HepG2 (cell line): Measurements from ENCODE around the gene RASSF7. TPM values are rescaled to one million over a fixed set of nuclear protein-coding genes. Genes with fewer than 3 reads are reported as not detected.

Experiments
- ARID5B ChIP-seq: IDR thresholded peaks from 2 replicates; pipeline ENCODE4 v1.4.0; 2020; ENCODE audit warnings: mild to moderate bottlenecking, missing genetic modification reagents
- ATF3 ChIP-seq: sonication (generic); formaldehyde crosslinking; IDR thresholded peaks from 2 replicates; pipeline ENCODE4 v1.4.0; 2020; ENCODE audit warnings: missing genetic modification reagents
- CENPBD1 ChIP-seq: sonication (generic); formaldehyde crosslinking; IDR thresholded peaks from 2 replicates; pipeline ENCODE4 v1.8.0; 2022; ENCODE audit warnings: missing genetic modification reagents, low read depth, mild to moderate bottlenecking, borderline replicate concordance
- GABPA ChIP-seq, 2 experiments: IDR thresholded peaks; 2 replicates each; pipeline ENCODE4 v1.6.1; 2011 to 2016; ENCODE audit warnings: low read depth in 2 of 2, low read length in 1 of 2, missing biosample characterization in 1 of 2, missing genetic modification characterization in 1 of 2
- HINFP ChIP-seq: sonication (generic); formaldehyde crosslinking; IDR thresholded peaks from 2 replicates; pipeline ENCODE4 v1.4.0; 2020; ENCODE audit warnings: low read depth, mild to moderate bottlenecking, missing genetic modification reagents
- IKZF5 ChIP-seq: IDR thresholded peaks from 2 replicates; pipeline ENCODE4 v1.6.1; 2018; ENCODE audit warnings: missing genetic modification reagents, mild to moderate bottlenecking, missing compliant biosample characterization
- MLX ChIP-seq: IDR thresholded peaks from 2 replicates; pipeline ENCODE4 v1.6.1; 2016
- PHF21A ChIP-seq: sonication (generic); formaldehyde crosslinking; IDR thresholded peaks from 2 replicates; pipeline ENCODE4 v1.5.0; 2020; ENCODE audit warnings: mild to moderate bottlenecking, missing genetic modification reagents
- RCOR2 ChIP-seq: IDR thresholded peaks from 2 replicates; pipeline ENCODE4 v1.6.1; 2016; ENCODE audit warnings: missing biosample characterization, missing genetic modification reagents
- WIZ ChIP-seq: sonication (generic); formaldehyde crosslinking; IDR thresholded peaks from 2 replicates; pipeline ENCODE4 v1.5.1; 2020; ENCODE audit warnings: mild to moderate bottlenecking, missing genetic modification reagents
- ZNF530 ChIP-seq: sonication (generic); formaldehyde crosslinking; IDR thresholded peaks from 2 replicates; pipeline ENCODE4 v1.5.0; 2020; ENCODE audit warnings: low read depth, mild to moderate bottlenecking, missing genetic modification reagents
- ZNF547 ChIP-seq: sonication (generic); formaldehyde crosslinking; IDR thresholded peaks from 2 replicates; pipeline ENCODE4 v1.5.1; 2020; ENCODE audit warnings: mild to moderate bottlenecking, missing genetic modification reagents
- ZNF589 ChIP-seq: sonication (generic); formaldehyde crosslinking; conservative IDR thresholded peaks from 2 replicates; pipeline ENCODE4 v1.8.0; 2022; ENCODE audit warnings: mild to moderate bottlenecking, moderate library complexity, missing genetic modification reagents
- ZNF724P ChIP-seq: sonication (generic); formaldehyde crosslinking; IDR thresholded peaks from 2 replicates; pipeline ENCODE4 v1.8.0; 2022; ENCODE audit warnings: missing genetic modification reagents, borderline replicate concordance
- ZNF75D ChIP-seq: sonication (generic); formaldehyde crosslinking; IDR thresholded peaks from 2 replicates; pipeline ENCODE4 v1.8.1; 2023; ENCODE audit warnings: missing genetic modification reagents, mild to moderate bottlenecking, borderline replicate concordance
- polyA plus RNA-seq, 8 experiments: library from polyadenylated mRNA; depleted of rRNA in 3 of 8; stranded (reverse) in 7 of 8; unstranded in 1 of 8; fragments of >200 nt; fragmentation: Illumina TruSeq in 4 of 8; extraction: Trizol in 4 of 8; gene quantifications; 2 replicates each; pipeline versions ENCODE4 v1.2.1 to v1.2.3, GENCODE V29; 2011 to 2016; ENCODE audit warnings: low read depth in 4 of 8, missing spikeins in 1 of 8, mixed read lengths in 1 of 8; ENCODE audit not compliant: insufficient read depth in 1 of 8
- total RNA-seq, 5 experiments: library from RNA; depleted of rRNA; stranded (reverse); fragments of >200 nt; fragmentation: Illumina TruSeq; extraction: Trizol; gene quantifications; 2 replicates each; pipeline ENCODE4 v1.2.3, GENCODE V29; 2016; ENCODE audit warnings: low read depth in 1 of 5
- TF ChIP-seq, protein P1 (sequence below): sonication (generic); formaldehyde crosslinking; IDR thresholded peaks from 2 replicates; pipeline ENCODE4 v1.8.0; 2022; ENCODE audit warnings: mild to moderate bottlenecking, missing genetic modification reagents; ENCODE audit not compliant: insufficient replicate concordance

Gene RASSF7
- total and polyA plus RNA-seq, 2 of the 13 experiments (the other 11 are each of a cell fraction or from before 2014, with no cell fraction given): 20.2 to 28.6 TPM

DNA sequence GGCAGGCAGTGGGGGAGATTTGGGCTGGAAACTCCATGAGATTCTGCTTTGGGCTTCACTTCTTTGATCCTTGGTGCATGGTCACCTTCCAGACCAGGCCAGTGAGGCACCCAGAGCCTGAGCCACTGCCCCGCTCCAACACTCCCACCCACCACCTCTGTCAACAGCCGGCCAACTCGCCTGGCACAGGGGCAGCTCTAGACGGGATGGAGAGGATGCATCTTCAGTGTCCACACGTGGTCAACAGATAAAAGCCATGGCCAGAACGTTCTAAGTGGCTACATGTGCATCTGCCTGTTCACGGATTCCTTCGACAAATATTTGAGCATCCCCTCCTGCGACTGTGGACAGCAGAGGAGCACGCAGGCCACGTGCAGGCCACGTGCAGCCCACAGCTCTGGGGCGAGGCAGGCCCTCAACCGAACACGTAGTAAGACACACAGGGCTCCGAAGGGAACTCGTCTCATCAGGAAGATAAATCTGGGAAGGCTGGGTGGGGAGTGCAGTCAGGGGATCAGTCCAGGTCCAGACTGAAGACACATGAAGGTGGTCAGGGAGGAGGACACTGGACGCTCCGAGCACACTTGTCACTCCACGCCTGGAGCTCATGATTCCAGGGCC lies 22.2 kb upstream of the RASSF7 start (continued):
- no peak for TF ChIP-seq IKZF5 (CRISPR knock-in tag)
- 0 out of 2 replicates have a peak, but pooled peaks have one; percentile 30 for TF ChIP-seq ZNF589 (CRISPR knock-in tag)
- TF ChIP-seq CENPBD1 (CRISPR knock-in tag): no peak
- no peak for TF ChIP-seq GABPA (IDR thresholded peaks at IDR 0.05; ENCODE audit: low read depth, low read length)
- TF ChIP-seq GABPA (CRISPR knock-in tag; IDR thresholded peaks at IDR 0.05; ENCODE audit: low read depth): no peak
- 0 out of 2 replicates have a peak, but pooled peaks have one; percentile 52 for TF ChIP-seq WIZ (CRISPR knock-in tag)
- TF ChIP-seq ZNF547 (CRISPR knock-in tag): peak; percentile 48; the same call in 1 of the 2 replicates
- TF ChIP-seq HINFP (CRISPR knock-in tag): peak; percentile 67; the same call in 1 of the 2 replicates
- no peak for TF ChIP-seq RCOR2
- TF ChIP-seq, protein P1, sequence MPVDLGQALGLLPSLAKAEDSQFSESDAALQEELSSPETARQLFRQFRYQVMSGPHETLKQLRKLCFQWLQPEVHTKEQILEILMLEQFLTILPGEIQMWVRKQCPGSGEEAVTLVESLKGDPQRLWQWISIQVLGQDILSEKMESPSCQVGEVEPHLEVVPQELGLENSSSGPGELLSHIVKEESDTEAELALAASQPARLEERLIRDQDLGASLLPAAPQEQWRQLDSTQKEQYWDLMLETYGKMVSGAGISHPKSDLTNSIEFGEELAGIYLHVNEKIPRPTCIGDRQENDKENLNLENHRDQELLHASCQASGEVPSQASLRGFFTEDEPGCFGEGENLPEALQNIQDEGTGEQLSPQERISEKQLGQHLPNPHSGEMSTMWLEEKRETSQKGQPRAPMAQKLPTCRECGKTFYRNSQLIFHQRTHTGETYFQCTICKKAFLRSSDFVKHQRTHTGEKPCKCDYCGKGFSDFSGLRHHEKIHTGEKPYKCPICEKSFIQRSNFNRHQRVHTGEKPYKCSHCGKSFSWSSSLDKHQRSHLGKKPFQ (CRISPR knock-in tag): no peak
- 0 out of 2 replicates have a peak, but pooled peaks have one; percentile 18 for TF ChIP-seq ARID5B (CRISPR knock-in tag)
- 0 out of 2 replicates have a peak, but pooled peaks have one; percentile 40 for TF ChIP-seq MLX (CRISPR knock-in tag)
- TF ChIP-seq ZNF724P (CRISPR knock-in tag): no peak
- TF ChIP-seq ATF3 (CRISPR knock-in tag): no peak
- TF ChIP-seq ZNF75D (CRISPR knock-in tag): no peak
- no peak for TF ChIP-seq ZNF530 (CRISPR knock-in tag)
- 0 out of 2 replicates have a peak, but pooled peaks have one; percentile 22 for TF ChIP-seq PHF21A
